Smooth muscle cell (in vitro differentiated cells): ENCODE data around the gene TNP2. TPM values are rescaled to one million over a fixed set of nuclear protein-coding genes. Genes with fewer than 3 reads are reported as not detected.

ENCODE experiments used
- DNase-seq: peaks from one replicate; lab custom pipeline; 2025; ENCODE audit not compliant: unreplicated experiment; lab: John Stamatoyannopoulos, UW
- H2AFZ ChIP-seq: fragments of 200-600 bp; sonication (generic); 2 replicates; pipeline ENCODE4 v1.6.0; 2016; ENCODE audit warnings: antibody characterized with exemption, low read depth, mild to moderate bottlenecking
- H3F3A ChIP-seq: fragments of 200-600 bp; sonication (generic); 2 replicates; pipeline ENCODE4 v1.6.0; 2017; ENCODE audit warnings: antibody characterized with exemption, low read depth
- H3K27ac ChIP-seq: fragments of 200-600 bp; sonication (generic); 2 replicates; pipeline ENCODE4 v1.5.1; 2016; ENCODE audit warnings: low read depth, mild to moderate bottlenecking
- H3K27me3 ChIP-seq: fragments of 200-600 bp; sonication (generic); 2 replicates; pipeline ENCODE4 v1.6.1; 2016; ENCODE audit warnings: low read depth, mild to moderate bottlenecking
- H3K36me3 ChIP-seq: fragments of 200-600 bp; sonication (generic); 2 replicates; pipeline ENCODE4 v1.5.1; 2016; ENCODE audit warnings: low read depth
- H3K4me1 ChIP-seq: fragments of 200-600 bp; sonication (generic); 2 replicates; pipeline ENCODE4 v1.5.1; 2016; ENCODE audit warnings: low read depth
- H3K4me2 ChIP-seq: fragments of 200-600 bp; sonication (generic); 2 replicates; pipeline ENCODE4 v1.6.0; 2016; ENCODE audit warnings: mild to moderate bottlenecking
- H3K4me3 ChIP-seq: fragments of 200-600 bp; sonication (generic); 2 replicates; pipeline ENCODE4 v1.5.1; 2016; ENCODE audit warnings: mild to moderate bottlenecking
- H3K79me2 ChIP-seq: fragments of 200-600 bp; sonication (generic); 2 replicates; pipeline ENCODE4 v1.6.0; 2016; ENCODE audit warnings: low read depth, mild to moderate bottlenecking
- H3K9ac ChIP-seq: fragments of 200-600 bp; sonication (generic); 2 replicates; pipeline ENCODE4 v1.6.0; 2016; ENCODE audit warnings: low read depth
- H3K9me3 ChIP-seq: fragments of 200-600 bp; sonication (generic); replicated peaks from 2 replicates; pipeline ENCODE4 v1.5.1; 2016; ENCODE audit warnings: low read depth
- H4K20me1 ChIP-seq: fragments of 200-600 bp; sonication (generic); 2 replicates; pipeline ENCODE4 v1.6.0; 2016; ENCODE audit warnings: low read depth
- CTCF ChIP-seq: fragments of 200-600 bp; sonication (generic); IDR thresholded peaks from 2 replicates; pipeline ENCODE4 v1.5.1; 2017; ENCODE audit warnings: borderline replicate concordance, mild to moderate bottlenecking, antibody characterized with exemption; ENCODE audit not compliant: insufficient read depth, poor library complexity, severe bottlenecking
- WGBS: methylation state at CpG from one replicate; pipeline ENCODE4 v1.1.7; 2016; ENCODE audit warnings: low lambda C conversion rate; 5-methylcytosine and 5-hydroxymethylcytosine counted together
- polyA plus RNA-seq: library from polyadenylated mRNA; unstranded; fragments of >200 nt; fragmentation: Nextera tagmentation; extraction: Ambion mirVana; gene quantifications from 2 replicates; pipeline ENCODE4 v1.2.1, GENCODE V29; 2016
- total RNA-seq: library from RNA; depleted of rRNA; stranded (reverse); fragments of >200 nt; gene quantifications from 2 replicates; pipeline ENCODE4 v1.2.3, GENCODE V29; 2014

TNP2 gene
- total and polyA plus RNA-seq, 2 experiments from 2014 or later = not detected

GRCh38 chr16:11239644-11240632 lies 29.2 kb downstream of the TNP2 start:
- no peaks in the 10 kb centered on the region for H3K36me3 ChIP-seq

GRCh38 chr16:11238272-11239202 lies 30.6 kb downstream of the TNP2 start:
- Histone ChIP-seq H3K27ac (no peak overlapping the region), H3K36me3 (no peaks in the 10 kb centered on the region), H3K9me3 (no peaks in the 10 kb centered on the region), H2AFZ (no peak overlapping the region), H3K9ac (no peak overlapping the region), H3K27me3 (no peaks in the 10 kb centered on the region), H3K4me1 (no peaks in the 10 kb centered on the region), H4K20me1 (no peaks in the 10 kb centered on the region), H3K79me2 (no peaks in the 10 kb centered on the region), H3K4me2 (no peak overlapping the region), H3F3A (no peaks in the 10 kb centered on the region), H3K4me3 (no peak overlapping the region)
- WGBS = 95% methylated on average over 15 of the region's 15 CpGs
- DNase-seq = no peak
- TF ChIP-seq CTCF = no peak

More at GRCh38 chr16:11239644-11240632, 29.2 kb downstream of the TNP2 start:
- Histone ChIP-seq H3K9ac (no peak overlapping the region), H3F3A (no peaks in the 10 kb centered on the region), H3K27me3 (no peaks in the 10 kb centered on the region), H2AFZ (no peak overlapping the region), H3K27ac (no peak overlapping the region), H3K79me2 (no peaks in the 10 kb centered on the region), H3K4me2 (no peak overlapping the region), H3K4me3 (no peak overlapping the region), H4K20me1 (no peaks in the 10 kb centered on the region), H3K4me1 (no peaks in the 10 kb centered on the region), H3K9me3 (no peaks in the 10 kb centered on the region)
- no peak for DNase-seq
- no peak for TF ChIP-seq CTCF
- 83% methylated on average over 10 of the region's 10 CpGs for WGBS

- Histone ChIP-seq H3K4me1 (no peaks in the 10 kb centered on the region), H3F3A (no peaks in the 10 kb centered on the region), H3K36me3 (no peaks in the 10 kb centered on the region), H3K4me2 (no peak overlapping the region), H3K27me3 (no peaks in the 10 kb centered on the region), H2AFZ (no peak overlapping the region), H4K20me1 (no peaks in the 10 kb centered on the region), H3K9ac (no peak overlapping the region), H3K9me3 (no peaks in the 10 kb centered on the region), H3K4me3 (no peak overlapping the region), H3K79me2 (no peaks in the 10 kb centered on the region), H3K27ac (no peak overlapping the region)
- WGBS = 87% methylated on average over 10 of the region's 10 CpGs
- no peak for DNase-seq
- no peak for TF ChIP-seq CTCF
These were observed 32.5 kb downstream of the TNP2 start for GRCh38 chr16:11236461-11237254.
